Activated naive CD8-positive, alpha-beta T cell treated with anti-CD3 and anti-CD28 coated beads, Interleukin-2, amount 50 U/mL, for 24 hours (primary cell): ENCODE measurements around the gene TTYH3.

ENCODE experiments used
- ATAC-seq: fragments of 150-1000 bp; cut with Tn5 transposase; one replicate; pipeline ENCODE4 v1.10.0; 2021
- DNase-seq: peaks from one replicate; pipeline ENCODE4 v3.0.0; 2021
- H3K27ac Mint-ChIP-seq: one replicate; pipeline ENCODE4 v1.8.0; 2021; ENCODE audit warnings: mild to moderate bottlenecking, mixed read lengths
- H3K27me3 Mint-ChIP-seq: one replicate; pipeline ENCODE4 v1.8.0; 2021; ENCODE audit warnings: mixed read lengths
- H3K36me3 Mint-ChIP-seq: one replicate; pipeline ENCODE4 v1.8.0; 2021; ENCODE audit warnings: low read depth, mixed read lengths
- H3K4me1 Mint-ChIP-seq: one replicate; pipeline ENCODE4 v1.8.0; 2021; ENCODE audit warnings: mixed read lengths
- H3K4me3 Mint-ChIP-seq: one replicate; pipeline ENCODE4 v1.8.0; 2021; ENCODE audit warnings: mild to moderate bottlenecking, moderate library complexity, mixed read lengths
- H3K9me3 Mint-ChIP-seq: one replicate; pipeline ENCODE4 v1.8.0; 2021; ENCODE audit warnings: mixed read lengths

Gene TTYH3

DNA sequence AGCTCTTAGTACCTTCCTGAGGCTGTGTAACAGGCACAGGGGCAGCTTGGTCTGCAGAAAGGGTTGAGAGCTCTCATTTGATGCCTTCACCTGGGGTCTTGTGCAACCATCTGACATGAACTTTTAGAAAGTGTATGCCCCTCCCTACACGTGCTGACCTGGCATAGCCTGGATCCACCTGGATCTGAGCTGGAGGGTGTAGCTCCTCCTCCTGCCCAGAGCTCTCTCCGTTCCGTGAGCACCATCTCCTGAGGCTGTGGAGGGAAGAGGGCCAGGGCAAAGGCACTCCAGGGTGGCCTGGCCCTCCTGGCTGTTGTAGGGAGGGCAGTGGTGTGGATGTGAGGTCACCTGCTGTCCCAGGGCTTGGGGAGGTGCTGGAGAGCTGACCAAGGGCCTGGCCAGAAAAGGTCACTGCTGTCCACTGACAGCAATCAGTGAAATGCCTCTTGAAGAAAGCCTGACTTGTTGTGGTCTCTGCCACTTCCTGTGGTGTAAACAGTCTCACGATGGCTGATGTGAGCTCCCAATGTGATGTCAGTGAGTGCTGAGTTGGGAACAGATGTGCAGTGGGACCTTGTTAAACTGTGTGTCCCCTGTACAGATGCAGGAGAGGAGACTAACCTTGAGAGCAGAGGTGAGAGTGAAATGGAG is 79.2 kb downstream of the TTYH3 start:
- ATAC-seq (peak; percentile 27), DNase-seq (peak; percentile 20)
- no peak overlapping the region for H3K27ac Mint-ChIP-seq
- no peaks in the 10 kb centered on the region for H3K36me3 Mint-ChIP-seq
- peaks cover 23% of the 10 kb centered on the region for H3K27me3 Mint-ChIP-seq
- peaks cover 42% of the 10 kb centered on the region for H3K4me1 Mint-ChIP-seq
- no peak overlapping the region for H3K4me3 Mint-ChIP-seq
- no peaks in the 10 kb centered on the region for H3K9me3 Mint-ChIP-seq

DNA sequence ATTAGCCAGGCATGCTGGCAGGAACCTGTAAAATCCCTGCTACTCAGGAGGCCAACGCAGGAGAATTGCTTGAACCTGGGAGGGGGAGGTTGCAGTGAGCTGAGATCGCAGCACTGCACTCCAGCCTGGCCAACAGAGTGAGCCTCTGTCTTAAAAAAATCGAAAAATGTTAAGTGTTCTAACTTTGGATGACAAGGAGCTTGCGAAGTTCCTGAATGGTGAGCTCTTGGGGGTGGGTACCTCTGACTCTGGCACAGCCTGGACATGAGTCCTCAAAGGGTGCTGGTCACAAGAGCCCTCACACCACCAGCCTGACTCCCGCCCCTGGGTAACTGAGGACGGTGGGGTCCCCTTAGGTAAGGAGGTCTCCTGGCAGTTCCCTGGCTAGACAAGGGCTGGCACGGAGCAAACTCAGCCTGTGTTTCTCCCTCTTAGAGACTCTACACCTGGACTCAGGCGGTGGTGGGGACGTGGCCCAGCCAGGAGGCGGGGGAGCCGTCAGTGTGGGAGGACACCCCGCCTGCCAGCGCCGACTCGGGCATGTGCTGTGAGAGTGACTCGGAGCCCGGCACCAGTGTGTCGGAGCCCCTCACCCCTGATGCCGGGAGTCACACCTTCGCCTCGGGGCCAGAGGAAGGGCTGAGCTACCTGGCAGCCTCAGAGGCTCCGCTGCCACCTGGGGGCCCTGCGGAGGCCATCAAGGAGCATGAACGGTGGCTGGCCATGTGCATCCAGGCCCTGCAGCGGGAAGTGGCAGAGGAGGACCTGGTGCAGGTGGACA is 80.3 kb downstream of the TTYH3 start:
- H3K9me3 Mint-ChIP-seq, result no peaks in the 10 kb centered on the region
- peaks cover 20% of the 10 kb centered on the region for H3K27me3 Mint-ChIP-seq
- peaks cover 52% of the 10 kb centered on the region for H3K4me1 Mint-ChIP-seq
- no peaks in the 10 kb centered on the region for H3K36me3 Mint-ChIP-seq
- H3K27ac Mint-ChIP-seq, result no peak overlapping the region
- H3K4me3 Mint-ChIP-seq, result no peak overlapping the region
- DNase-seq (no peak), ATAC-seq (no peak)

DNA sequence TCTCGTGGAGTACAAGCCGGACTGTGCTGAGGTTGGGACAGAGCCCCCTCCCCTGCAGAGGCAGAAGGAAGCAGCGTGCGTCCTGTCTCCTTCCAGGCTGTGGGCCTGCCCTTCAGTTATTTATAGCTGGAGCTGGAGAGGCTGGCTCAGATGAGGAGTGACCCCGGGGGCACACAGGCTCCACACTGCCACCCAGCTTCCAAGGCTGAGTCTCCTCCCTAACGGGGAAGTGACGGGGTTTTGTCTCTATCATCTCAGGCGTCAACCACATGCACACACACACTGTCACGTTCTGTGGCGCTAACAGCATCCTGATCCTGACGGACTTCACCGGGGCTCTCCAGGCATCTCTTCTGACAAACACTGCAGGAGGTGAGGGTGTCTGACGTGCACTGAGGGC is 81.6 kb downstream of the TTYH3 start:
- ATAC-seq (no peak), DNase-seq (no peak)
- no peaks in the 10 kb centered on the region for H3K36me3 Mint-ChIP-seq
- peaks cover 22% of the 10 kb centered on the region for H3K27me3 Mint-ChIP-seq
- peaks cover 65% of the 10 kb centered on the region for H3K4me1 Mint-ChIP-seq
- no peak overlapping the region for H3K27ac Mint-ChIP-seq
- no peaks in the 10 kb centered on the region for H3K9me3 Mint-ChIP-seq
- H3K4me3 Mint-ChIP-seq, result no peak overlapping the region

DNA sequence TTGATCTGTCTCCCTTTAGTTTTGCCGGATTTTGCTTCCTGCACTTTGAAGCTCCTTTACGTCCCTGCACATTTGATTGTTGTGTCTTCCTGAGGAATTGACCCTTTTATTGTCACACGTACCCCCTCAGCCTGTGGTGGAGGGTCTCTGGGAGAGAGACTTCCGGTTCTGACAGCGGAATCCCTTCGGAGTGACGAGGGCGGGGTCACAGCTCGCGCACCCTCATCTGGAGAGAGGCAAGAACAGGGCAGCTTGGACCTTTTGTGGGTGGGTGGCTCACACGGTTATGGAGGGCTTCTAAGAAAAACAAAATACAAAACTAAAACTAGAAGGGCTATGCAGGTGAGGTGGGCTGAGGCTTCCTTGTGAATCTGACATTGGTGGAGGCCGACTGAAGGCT is 82.2 kb downstream of the TTYH3 start:
- DNase-seq (no peak), ATAC-seq (no peak)
- H3K36me3 Mint-ChIP-seq, result no peaks in the 10 kb centered on the region
- H3K4me1 Mint-ChIP-seq, result peaks cover 71% of the 10 kb centered on the region
- H3K27me3 Mint-ChIP-seq, result peaks cover 27% of the 10 kb centered on the region
- no peak overlapping the region for H3K27ac Mint-ChIP-seq
- no peak overlapping the region for H3K4me3 Mint-ChIP-seq
- H3K9me3 Mint-ChIP-seq, result no peaks in the 10 kb centered on the region
